Progenitor cell of endocrine pancreas (in vitro differentiated cells): ENCODE data around the gene DOCK1. TPM values are rescaled to one million over a fixed set of nuclear protein-coding genes. Genes with fewer than 3 reads are reported as not detected.

Source experiments
- DNase-seq: peaks from one replicate; pipeline ENCODE4 v3.0.0; 2021; ENCODE audit warnings: low spot score; ENCODE audit not compliant: unreplicated experiment
- H3K27ac Mint-ChIP-seq: 2 replicates; pipeline ENCODE4 v1.8.0; 2021; ENCODE audit warnings: mild to moderate bottlenecking, moderate library complexity, mixed read lengths
- H3K27me3 Mint-ChIP-seq: 2 replicates; pipeline ENCODE4 v1.8.0; 2021; ENCODE audit warnings: mixed read lengths
- H3K36me3 Mint-ChIP-seq: 2 replicates; pipeline ENCODE4 v1.8.0; 2022; ENCODE audit warnings: mixed read lengths; ENCODE audit not compliant: insufficient read depth
- H3K4me1 Mint-ChIP-seq: 2 replicates; pipeline ENCODE4 v1.8.0; 2021; ENCODE audit warnings: low read depth, mixed read lengths
- H3K4me3 Mint-ChIP-seq: 2 replicates; pipeline ENCODE4 v1.8.0; 2021; ENCODE audit warnings: low read depth, mild to moderate bottlenecking, moderate library complexity, mixed read lengths
- H3K9me3 Mint-ChIP-seq: 2 replicates; pipeline ENCODE4 v1.8.0; 2021; ENCODE audit warnings: low read depth, mixed read lengths
- total RNA-seq: library from RNA; stranded (reverse); gene quantifications from 2 replicates; pipeline ENCODE4 v1.2.1, GENCODE V29; 2021
- TF ChIP-seq, protein P1 (sequence below): fragments of 200-600 bp; sonication (generic); IDR thresholded peaks from one replicate; pipeline ENCODE4 v1.5.0; 2021; ENCODE audit warnings: antibody characterized with exemption, mild to moderate bottlenecking; ENCODE audit not compliant: unreplicated experiment

Gene DOCK1
- total RNA-seq, 1 donor from 2014 or later: 77.8 TPM

- peaks cover 3% of the 10 kb centered on the region for H3K4me1 Mint-ChIP-seq
- no peak overlapping the region for H3K4me3 Mint-ChIP-seq
- peaks cover 21% of the 10 kb centered on the region for H3K36me3 Mint-ChIP-seq
- TF ChIP-seq, protein P1, sequence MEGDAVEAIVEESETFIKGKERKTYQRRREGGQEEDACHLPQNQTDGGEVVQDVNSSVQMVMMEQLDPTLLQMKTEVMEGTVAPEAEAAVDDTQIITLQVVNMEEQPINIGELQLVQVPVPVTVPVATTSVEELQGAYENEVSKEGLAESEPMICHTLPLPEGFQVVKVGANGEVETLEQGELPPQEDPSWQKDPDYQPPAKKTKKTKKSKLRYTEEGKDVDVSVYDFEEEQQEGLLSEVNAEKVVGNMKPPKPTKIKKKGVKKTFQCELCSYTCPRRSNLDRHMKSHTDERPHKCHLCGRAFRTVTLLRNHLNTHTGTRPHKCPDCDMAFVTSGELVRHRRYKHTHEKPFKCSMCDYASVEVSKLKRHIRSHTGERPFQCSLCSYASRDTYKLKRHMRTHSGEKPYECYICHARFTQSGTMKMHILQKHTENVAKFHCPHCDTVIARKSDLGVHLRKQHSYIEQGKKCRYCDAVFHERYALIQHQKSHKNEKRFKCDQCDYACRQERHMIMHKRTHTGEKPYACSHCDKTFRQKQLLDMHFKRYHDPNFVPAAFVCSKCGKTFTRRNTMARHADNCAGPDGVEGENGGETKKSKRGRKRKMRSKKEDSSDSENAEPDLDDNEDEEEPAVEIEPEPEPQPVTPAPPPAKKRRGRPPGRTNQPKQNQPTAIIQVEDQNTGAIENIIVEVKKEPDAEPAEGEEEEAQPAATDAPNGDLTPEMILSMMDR: no peak
- no peak overlapping the region for H3K27ac Mint-ChIP-seq
- no peak for DNase-seq
- no peaks in the 10 kb centered on the region for H3K27me3 Mint-ChIP-seq
- no peaks in the 10 kb centered on the region for H3K9me3 Mint-ChIP-seq
Measured at GRCh38 chr10:127046975-127047877, 142.0 kb downstream of the DOCK1 start.

DNA sequence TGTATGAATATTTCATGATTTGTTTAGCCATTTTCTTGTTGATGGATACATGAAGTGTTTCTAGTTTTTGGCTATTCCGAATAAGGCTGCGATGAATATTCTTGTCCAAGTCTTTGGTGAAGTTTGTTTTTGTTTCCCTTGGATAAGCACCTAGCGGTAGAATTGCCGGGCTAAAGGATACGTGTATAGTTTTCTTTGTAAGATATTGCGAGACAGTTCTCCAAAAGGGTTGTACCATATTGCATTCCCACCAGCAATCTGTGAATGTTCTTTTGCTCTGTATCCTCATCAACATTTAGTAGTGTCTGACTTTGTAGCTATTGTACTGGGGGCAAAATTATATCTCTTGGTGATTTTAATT is 142.6 kb downstream of the DOCK1 start:
- Mint-ChIP-seq H3K27me3 (no peaks in the 10 kb centered on the region), H3K36me3 (peaks cover 23% of the 10 kb centered on the region), H3K9me3 (no peaks in the 10 kb centered on the region), H3K4me3 (no peak overlapping the region), H3K27ac (no peak overlapping the region), H3K4me1 (peaks cover 3% of the 10 kb centered on the region)
- TF ChIP-seq, protein P1: no peak
- DNase-seq: no peak

- TF ChIP-seq, protein P1: no peak
- no peak overlapping the region for H3K4me3 Mint-ChIP-seq
- peaks cover 21% of the 10 kb centered on the region for H3K36me3 Mint-ChIP-seq
- no peak overlapping the region for H3K27ac Mint-ChIP-seq
- peaks cover 3% of the 10 kb centered on the region for H3K4me1 Mint-ChIP-seq
- H3K9me3 Mint-ChIP-seq: no peaks in the 10 kb centered on the region
- no peaks in the 10 kb centered on the region for H3K27me3 Mint-ChIP-seq
- DNase-seq: no peak
Measured at GRCh38 chr10:127048630-127049029, 143.4 kb downstream of the DOCK1 start.

DNA sequence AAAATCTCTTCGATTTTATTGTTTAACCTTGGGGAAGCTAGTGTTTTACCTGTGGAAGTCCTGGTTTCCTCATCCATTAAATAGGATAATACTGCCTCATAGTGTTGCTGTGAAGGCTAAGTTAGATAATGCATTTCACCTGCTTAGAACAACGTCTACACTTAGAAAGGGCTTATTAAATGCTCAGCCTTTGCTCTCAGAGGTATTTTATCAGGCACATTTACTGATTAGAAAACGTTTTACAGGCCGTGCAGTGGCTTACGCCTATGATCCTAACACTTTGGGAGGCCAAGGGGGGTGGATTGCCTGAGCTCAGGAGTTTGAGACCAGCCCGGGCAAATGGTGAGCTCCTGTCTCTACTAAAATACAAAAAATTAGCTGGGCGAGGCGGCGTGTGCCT is 146.8 kb downstream of the DOCK1 start:
- no peak overlapping the region for H3K27ac Mint-ChIP-seq
- no peaks in the 10 kb centered on the region for H3K4me1 Mint-ChIP-seq
- no peaks in the 10 kb centered on the region for H3K9me3 Mint-ChIP-seq
- no peak for DNase-seq
- H3K27me3 Mint-ChIP-seq: no peaks in the 10 kb centered on the region
- TF ChIP-seq, protein P1: no peak
- peaks cover 20% of the 10 kb centered on the region for H3K36me3 Mint-ChIP-seq
- no peak overlapping the region for H3K4me3 Mint-ChIP-seq

- Mint-ChIP-seq H3K4me1 (no peaks in the 10 kb centered on the region), H3K36me3 (peaks cover 33% of the 10 kb centered on the region), H3K27ac (no peak overlapping the region), H3K27me3 (no peaks in the 10 kb centered on the region), H3K4me3 (no peak overlapping the region), H3K9me3 (peaks cover 14% of the 10 kb centered on the region)
- TF ChIP-seq, protein P1: no peak
- no peak for DNase-seq
Measured at GRCh38 chr10:127055263-127055662, 150.0 kb downstream of the DOCK1 start.
